Measurements from ENCODE around the gene MUC2.
A peak's percentile ranks its signal among the peaks of the same experiment; 100 is the strongest.

MUC2 gene

DNA sequence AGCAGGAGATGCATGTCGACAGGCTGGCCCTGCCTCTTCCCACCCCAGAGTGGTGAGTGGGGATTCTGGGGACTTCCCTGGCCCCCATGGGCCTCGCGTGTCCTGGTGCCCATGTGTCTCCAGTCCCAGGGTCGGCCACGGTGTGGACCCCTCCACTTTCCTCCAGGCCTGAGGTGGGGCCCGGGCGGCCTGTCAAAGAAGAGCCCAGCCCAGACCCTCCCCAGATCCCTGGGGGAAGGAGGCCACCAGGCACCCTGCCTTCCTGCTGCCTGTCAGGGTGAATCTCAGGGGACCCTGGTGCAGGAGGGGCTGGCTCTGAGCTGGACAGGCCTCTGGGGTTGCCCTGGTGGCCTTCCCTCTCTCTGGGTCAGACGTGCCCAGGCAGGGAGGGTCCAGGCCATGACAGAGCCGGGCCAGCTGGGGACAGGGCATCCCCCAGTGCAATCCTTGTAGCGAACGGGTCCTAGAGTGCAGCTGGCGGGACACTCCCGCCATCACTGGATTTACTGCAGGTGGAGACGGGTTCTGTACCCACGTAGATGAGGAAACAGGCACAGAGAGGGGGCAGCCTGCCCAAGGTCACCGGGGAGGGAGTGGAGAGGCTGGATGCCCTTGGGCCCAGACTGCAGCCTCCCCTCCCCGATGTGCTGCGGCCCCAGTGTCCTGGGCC lies 24.6 kb upstream of the MUC2 start:
- peak overlapping the region; percentile 91 for H3K4me2 ChIP-seq
- peak overlapping the region; percentile 66 for H3K9ac ChIP-seq
- peak overlapping the region; percentile 34; the same call in 1 of the 2 replicates for H3K4me3 ChIP-seq
- no peaks in the 10 kb centered on the region for H3K27me3 ChIP-seq
- peaks cover 91% of the 10 kb centered on the region for H3K4me1 ChIP-seq
- no peaks in the 10 kb centered on the region for H4K20me1 ChIP-seq
- peaks cover 6% of the 10 kb centered on the region; the same call in 1 of the 2 replicates for H3K9me3 ChIP-seq
- peak overlapping the region; percentile 70 for H3K27ac ChIP-seq
- no peak for TF ChIP-seq Cebpa-rat (IDR thresholded peaks at IDR 0.05)
- no peaks in the 10 kb centered on the region for H3K36me3 ChIP-seq

DNA sequence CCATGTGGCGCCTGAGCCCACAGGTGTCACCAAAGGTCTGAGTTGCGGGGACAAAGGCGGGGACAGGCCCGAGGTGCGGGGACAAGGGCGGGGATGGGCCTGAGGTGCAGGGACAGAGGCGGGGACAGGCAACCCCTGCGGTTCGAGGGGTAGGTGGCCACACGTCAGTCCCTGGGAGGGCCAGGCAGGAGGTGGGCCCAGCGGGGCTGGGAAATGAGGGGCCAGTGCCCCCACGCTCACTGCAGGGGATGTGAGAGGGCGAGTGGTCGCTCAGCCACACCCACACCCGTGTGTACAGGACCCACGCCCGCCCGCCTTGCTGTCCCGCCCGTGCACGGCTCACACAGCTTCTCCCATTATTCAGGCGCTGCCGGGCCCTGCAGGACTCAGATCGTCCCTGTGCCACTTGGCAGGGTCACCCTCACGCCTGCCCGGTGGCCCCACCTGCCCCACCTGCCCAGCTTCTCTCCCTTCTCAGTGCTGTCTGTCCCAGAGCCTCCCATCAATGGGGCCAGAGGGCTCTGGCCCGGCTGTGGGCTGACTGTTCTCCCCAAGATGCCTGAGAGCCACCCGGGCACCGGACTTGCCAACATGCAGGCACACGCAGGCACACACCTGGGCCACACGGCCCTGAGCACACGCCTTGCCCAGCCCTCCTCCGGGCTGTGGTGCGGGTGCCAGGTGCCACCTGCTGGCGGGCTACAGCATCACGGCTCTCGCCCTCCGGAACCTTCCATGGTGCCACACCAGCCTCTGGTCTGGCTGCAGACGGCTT lies 23.9 kb upstream of the MUC2 start:
- Histone ChIP-seq H3K9ac (peak overlapping the region; percentile 66; the same call in 1 of the 2 replicates), H4K20me1 (no peaks in the 10 kb centered on the region), H3K9me3 (no peaks in the 10 kb centered on the region), H3K4me3 (peak overlapping the region; percentile 34; the same call in 1 of the 2 replicates), H3K4me2 (peak overlapping the region; percentile 91), H3K27ac (peak overlapping the region; percentile 70), H3K27me3 (no peaks in the 10 kb centered on the region), H3K36me3 (no peaks in the 10 kb centered on the region), H3K4me1 (peaks cover 98% of the 10 kb centered on the region)
- TF ChIP-seq Cebpa-rat (IDR thresholded peaks at IDR 0.05), result no peak

DNA sequence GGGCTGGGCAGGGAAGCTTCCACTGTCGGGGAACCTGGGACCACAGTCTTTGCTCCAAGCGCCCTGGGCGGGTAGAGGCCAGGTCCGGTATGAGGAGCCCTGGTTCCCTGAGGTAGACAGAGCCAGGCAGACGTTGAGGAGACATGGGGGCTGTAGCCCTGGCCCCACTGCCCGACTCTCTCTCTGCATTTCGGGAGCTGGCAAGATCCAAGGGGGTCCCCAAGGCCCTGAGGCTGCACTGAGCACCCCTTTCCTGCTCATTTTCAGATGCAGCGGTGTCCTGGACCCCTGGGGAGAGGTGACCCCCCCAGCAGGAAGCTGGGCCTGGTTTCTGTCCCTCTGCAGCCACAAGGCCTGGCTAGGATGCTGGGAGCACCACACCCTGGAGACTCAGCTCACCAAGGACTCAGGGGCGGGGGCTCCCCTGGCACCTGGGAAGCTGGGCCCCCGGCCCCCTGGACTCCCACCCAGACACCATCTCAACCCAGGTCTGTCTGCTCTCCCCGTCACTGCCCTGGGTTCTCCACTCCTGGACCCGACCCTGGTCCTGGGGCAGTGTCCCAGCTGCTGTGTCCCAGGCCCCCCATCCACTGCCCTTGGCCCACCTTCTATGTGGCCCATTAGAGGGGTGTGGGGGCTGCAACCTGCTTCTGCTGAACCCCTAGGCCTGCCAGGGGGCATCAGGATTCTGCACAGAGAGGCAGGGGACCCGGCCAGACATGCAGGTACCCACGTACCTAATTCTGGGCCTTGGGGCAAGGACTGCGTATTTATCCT lies 23.1 kb upstream of the MUC2 start:
- Histone ChIP-seq H3K36me3 (no peaks in the 10 kb centered on the region), H3K27ac (peak overlapping the region; percentile 70), H3K4me1 (peaks cover 98% of the 10 kb centered on the region), H3K27me3 (no peaks in the 10 kb centered on the region), H3K9ac (peak overlapping the region; percentile 30; the same call in 1 of the 2 replicates), H3K4me3 (no peak overlapping the region; the same call in 1 of the 2 replicates), H3K4me2 (peak overlapping the region; percentile 91), H3K9me3 (no peaks in the 10 kb centered on the region), H4K20me1 (no peaks in the 10 kb centered on the region)
- TF ChIP-seq Cebpa-rat (IDR thresholded peaks at IDR 0.05), result no peak

DNA sequence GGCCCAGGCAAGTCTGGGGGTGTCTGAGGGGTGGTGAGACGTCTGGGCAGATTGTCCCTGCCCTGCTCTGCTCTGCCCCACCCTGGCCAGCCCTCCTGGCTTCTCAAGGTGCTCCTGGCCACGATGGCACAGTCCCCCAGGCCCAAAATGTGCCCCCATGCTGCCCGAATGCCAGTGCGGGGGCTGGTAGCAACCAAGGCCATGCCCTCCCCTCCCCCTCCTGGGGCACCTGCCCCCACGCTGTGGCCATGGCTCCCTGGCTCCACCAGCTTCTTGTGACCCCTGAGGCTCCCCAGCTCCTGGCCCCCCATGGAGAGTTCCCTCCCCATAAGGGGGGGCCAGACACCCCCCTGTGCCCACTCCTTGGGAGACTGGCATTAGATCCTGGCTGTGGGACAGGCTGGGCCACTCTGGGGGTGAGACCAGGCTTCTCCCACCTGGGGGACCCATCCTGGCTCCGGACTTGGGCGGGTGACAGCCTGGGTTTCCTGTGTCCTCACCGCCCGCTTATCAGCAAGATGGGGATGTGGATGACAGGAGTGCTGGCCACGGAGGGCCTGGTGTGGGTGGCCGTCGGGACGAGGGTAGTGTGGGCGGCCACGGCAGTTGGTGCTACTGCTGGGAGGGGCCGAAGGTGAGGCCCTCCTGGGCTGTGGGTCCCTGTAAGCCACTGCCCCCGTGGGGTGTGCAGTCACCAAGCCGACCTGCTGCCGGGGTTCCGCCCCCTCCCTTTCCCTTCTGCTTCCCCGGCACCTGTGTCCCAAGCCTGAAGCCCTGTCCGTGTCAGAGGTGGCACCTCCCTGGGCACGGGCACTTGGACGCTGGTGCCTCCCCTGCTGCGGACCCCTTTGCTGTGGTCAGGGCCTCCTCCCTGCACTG lies 22.3 kb upstream of the MUC2 start:
- Histone ChIP-seq H3K4me3 (no peak overlapping the region), H3K27me3 (no peaks in the 10 kb centered on the region), H3K27ac (peak overlapping the region; percentile 70; the same call in 1 of the 2 replicates), H4K20me1 (no peaks in the 10 kb centered on the region), H3K4me2 (peak overlapping the region; percentile 91; the same call in 1 of the 2 replicates), H3K9ac (0 out of 2 replicates have a peak overlapping the region, but pooled peaks have one; percentile 4), H3K4me1 (peaks cover 95% of the 10 kb centered on the region), H3K36me3 (no peaks in the 10 kb centered on the region), H3K9me3 (no peaks in the 10 kb centered on the region)
- no peak for TF ChIP-seq Cebpa-rat (IDR thresholded peaks at IDR 0.05)

DNA sequence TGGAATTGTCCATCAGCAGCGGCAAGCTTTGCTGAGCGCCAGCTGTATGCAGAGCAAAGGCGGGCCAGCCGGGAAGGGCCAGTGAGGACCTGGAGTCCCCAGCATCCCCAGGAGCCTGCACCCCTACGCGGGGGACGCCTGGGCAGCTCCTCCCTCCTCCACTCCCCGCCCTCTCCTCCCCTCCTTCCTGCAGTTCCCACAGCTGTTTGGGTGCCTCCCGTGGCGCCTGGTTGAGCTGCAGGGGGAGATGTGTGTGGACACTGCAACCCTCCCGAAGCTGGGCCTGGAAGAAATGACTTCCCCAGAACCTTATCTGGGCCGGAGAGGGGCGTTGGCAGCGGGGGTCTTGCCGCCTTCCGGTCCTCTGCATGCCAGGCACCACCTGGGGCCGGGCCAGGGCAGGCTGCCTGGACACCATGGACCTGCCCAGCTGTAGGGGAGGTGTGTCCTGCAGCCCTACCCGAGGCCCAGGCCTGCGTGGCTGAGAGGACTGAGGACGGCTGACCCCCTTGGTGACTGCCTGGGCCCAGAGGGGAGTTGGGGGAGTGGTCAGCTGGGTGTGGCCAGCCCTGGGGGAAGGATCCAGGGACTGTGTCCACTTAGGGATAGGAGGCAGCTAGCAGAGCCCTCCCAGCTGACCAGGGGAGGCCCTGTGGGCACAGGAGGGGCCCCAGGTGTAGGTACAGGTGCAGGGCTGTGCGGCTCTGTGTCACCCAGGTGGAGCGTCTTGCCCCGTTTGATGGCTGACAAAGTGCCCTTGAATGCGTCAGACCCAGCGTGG lies 21.4 kb upstream of the MUC2 start:
- Histone ChIP-seq H3K36me3 (no peaks in the 10 kb centered on the region), H3K4me2 (peak overlapping the region; percentile 91), H3K9me3 (no peaks in the 10 kb centered on the region), H3K27me3 (no peaks in the 10 kb centered on the region), H3K4me3 (no peak overlapping the region), H3K27ac (no peak overlapping the region), H3K9ac (no peak overlapping the region), H4K20me1 (no peaks in the 10 kb centered on the region), H3K4me1 (peaks cover 88% of the 10 kb centered on the region)
- no peak for TF ChIP-seq Cebpa-rat (IDR thresholded peaks at IDR 0.05)

DNA sequence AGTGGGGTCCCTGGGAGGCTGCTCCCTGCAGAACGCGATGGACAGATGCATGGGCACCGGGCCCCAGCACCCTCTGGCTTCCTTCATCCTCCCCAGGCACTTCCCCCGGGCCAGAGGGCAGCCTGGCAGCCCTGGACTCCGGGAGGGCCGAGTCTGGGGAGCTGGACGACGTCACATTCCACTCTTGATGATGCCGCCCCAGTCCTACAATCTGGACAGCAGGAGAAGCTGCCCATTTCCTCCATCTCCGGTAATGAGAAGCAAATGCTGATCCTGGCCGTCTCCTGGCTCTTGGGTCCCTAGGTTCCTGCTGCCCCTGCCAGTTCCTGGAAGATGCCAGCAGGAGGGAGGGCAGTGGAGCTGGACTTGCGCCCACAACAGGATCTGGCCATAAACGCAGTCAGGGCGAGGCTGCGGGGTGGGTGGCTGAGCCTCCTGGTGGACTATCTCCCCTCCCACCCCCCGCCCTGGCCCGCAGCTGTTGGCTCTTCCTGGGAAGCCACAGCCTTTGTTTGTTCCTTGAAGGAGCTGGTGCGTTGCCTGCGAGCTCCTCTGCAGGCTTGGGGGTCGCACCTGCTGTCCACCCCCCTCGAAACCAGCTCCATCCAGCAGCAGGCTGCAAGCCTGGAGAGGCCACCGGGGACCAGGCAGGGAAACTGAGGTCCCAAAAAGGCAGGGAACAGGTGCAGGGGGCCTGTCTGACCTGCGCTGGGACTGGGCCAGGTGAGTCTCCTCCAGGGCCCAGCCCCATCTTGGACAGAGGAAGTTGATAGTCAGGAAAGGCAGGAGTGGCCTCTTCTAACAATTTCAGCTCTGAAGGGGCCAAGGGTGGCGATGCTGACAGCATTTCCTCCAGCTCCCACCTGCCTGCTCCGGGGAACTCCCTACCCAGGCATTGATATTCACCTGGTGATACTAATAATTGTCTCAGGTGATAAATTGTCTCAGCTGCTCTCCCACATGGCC lies 20.2 kb upstream of the MUC2 start:
- H3K4me1 ChIP-seq, result peaks cover 77% of the 10 kb centered on the region
- peak overlapping the region; percentile 91 for H3K4me2 ChIP-seq
- no peaks in the 10 kb centered on the region for H3K27me3 ChIP-seq
- no peaks in the 10 kb centered on the region for H4K20me1 ChIP-seq
- no peaks in the 10 kb centered on the region for H3K36me3 ChIP-seq
- H3K9me3 ChIP-seq, result no peaks in the 10 kb centered on the region
- TF ChIP-seq Cebpa-rat (IDR thresholded peaks at IDR 0.05), result no peak
- H3K4me3 ChIP-seq, result no peak overlapping the region
- H3K27ac ChIP-seq, result no peak overlapping the region
- H3K9ac ChIP-seq, result no peak overlapping the region

DNA sequence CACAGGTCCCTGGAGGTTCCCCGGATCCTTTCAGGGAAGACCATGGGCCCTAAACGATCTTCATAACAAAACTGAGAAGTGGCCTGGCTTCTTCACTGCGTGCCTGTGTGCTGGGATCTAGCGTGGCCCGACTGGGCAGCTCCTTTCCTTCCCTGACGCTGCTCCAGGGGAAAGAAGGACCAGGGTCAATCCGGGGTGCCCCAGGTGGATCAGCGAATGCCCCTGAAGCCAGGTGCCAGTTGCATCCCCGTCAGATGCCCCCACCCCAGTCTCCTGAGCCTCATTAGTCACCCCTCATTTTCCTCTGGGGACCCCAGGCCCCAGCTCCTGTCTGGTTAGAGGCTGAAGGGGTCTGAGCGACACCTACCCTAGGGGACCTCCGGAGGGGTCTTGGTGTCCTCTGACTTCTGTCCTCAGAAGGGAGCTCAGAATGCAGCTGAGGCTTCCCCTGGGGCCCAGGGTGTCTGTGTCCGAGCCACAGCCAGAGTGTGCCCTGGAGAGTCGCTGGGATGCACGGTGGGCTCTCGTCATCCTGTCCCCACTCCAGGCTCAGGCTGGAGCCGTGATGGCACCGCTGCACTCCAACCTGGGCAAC lies 19.5 kb upstream of the MUC2 start:
- H3K9me3 ChIP-seq, result no peaks in the 10 kb centered on the region
- H3K4me1 ChIP-seq, result peaks cover 69% of the 10 kb centered on the region
- no peak overlapping the region for H3K4me3 ChIP-seq
- H3K9ac ChIP-seq, result no peak overlapping the region
- no peak for TF ChIP-seq Cebpa-rat (IDR thresholded peaks at IDR 0.05)
- H3K36me3 ChIP-seq, result no peaks in the 10 kb centered on the region
- no peaks in the 10 kb centered on the region for H4K20me1 ChIP-seq
- peak overlapping the region; percentile 91 for H3K4me2 ChIP-seq
- H3K27me3 ChIP-seq, result no peaks in the 10 kb centered on the region
- H3K27ac ChIP-seq, result no peak overlapping the region
